A673 (cell line): Measurements from ENCODE around the gene CCDC106.

Experiments used
- EZH2 ChIP-seq: fragments of 200-600 bp; sonication (generic); IDR thresholded peaks from 2 replicates; pipeline ENCODE4 v1.6.1; 2017; ENCODE audit warnings: borderline replicate concordance, low read depth, mild to moderate bottlenecking, mixed read lengths, antibody characterized with exemption, low read length; ENCODE audit not compliant: poor library complexity, severe bottlenecking
- TF ChIP-seq, protein P1 (sequence below): fragments of 300-800, 200-600 bp; sonication (generic); conservative IDR thresholded peaks from 2 replicates; pipeline ENCODE4 v1.5.1; 2017; ENCODE audit warnings: low read depth, mild to moderate bottlenecking, antibody characterized with exemption, low read length, moderate library complexity, mixed read lengths

DNA sequence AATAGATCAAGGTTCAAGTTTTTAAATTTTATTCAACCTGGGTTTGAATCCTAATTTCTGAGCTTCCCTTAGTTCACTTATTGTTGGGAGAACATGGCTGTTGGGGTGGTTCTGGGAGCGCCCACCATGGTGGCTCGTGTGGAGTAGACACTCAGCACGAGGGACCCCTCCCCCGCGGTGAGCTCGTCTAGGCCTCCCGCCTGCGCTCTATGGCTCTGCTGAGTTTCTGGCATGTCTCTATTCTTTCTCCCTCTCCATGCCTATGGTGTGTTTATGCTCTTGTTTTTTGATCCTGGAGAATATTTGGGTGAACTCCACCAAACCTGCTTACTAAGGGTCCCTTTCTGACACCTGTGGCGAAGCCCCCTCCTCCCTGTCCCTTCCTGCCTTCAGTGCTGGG lies 25.5 kb downstream of the CCDC106 start:
- TF ChIP-seq, protein P1, sequence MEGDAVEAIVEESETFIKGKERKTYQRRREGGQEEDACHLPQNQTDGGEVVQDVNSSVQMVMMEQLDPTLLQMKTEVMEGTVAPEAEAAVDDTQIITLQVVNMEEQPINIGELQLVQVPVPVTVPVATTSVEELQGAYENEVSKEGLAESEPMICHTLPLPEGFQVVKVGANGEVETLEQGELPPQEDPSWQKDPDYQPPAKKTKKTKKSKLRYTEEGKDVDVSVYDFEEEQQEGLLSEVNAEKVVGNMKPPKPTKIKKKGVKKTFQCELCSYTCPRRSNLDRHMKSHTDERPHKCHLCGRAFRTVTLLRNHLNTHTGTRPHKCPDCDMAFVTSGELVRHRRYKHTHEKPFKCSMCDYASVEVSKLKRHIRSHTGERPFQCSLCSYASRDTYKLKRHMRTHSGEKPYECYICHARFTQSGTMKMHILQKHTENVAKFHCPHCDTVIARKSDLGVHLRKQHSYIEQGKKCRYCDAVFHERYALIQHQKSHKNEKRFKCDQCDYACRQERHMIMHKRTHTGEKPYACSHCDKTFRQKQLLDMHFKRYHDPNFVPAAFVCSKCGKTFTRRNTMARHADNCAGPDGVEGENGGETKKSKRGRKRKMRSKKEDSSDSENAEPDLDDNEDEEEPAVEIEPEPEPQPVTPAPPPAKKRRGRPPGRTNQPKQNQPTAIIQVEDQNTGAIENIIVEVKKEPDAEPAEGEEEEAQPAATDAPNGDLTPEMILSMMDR = no peak
- TF ChIP-seq EZH2 = no peak
